OCI-LY1 (cell line): ENCODE data around the gene UST.

Source experiments
- H2AFZ ChIP-seq: fragments of 200-600 bp; sonication (generic), shearing (Covaris generic); 2 replicates; pipeline ENCODE4 v1.6.0; 2014; ENCODE audit warnings: antibody characterized with exemption, mild to moderate bottlenecking, low read length
- H3F3A ChIP-seq: fragments of 200-600 bp; sonication (generic), shearing (Covaris generic); 2 replicates; pipeline ENCODE4 v1.6.0; 2014; ENCODE audit warnings: mild to moderate bottlenecking, antibody characterized with exemption, low read length, moderate library complexity; ENCODE audit not compliant: insufficient read depth
- H3K27ac ChIP-seq: fragments of 200-600 bp; sonication (generic); 2 replicates; pipeline ENCODE4 v1.5.1; 2014; ENCODE audit warnings: low read length, mixed run types, mild to moderate bottlenecking, low read depth; ENCODE audit not compliant: poor library complexity, severe bottlenecking
- H3K27me3 ChIP-seq: fragments of 200-600 bp; sonication (generic); 2 replicates; pipeline ENCODE4 v1.6.0; 2014; ENCODE audit warnings: antibody characterized with exemption, mild to moderate bottlenecking, low read length, moderate library complexity; ENCODE audit not compliant: insufficient read depth
- H3K36me3 ChIP-seq: fragments of 200-600 bp; sonication (generic); 2 replicates; pipeline ENCODE4 v1.6.1; 2014; ENCODE audit warnings: mild to moderate bottlenecking, antibody characterized with exemption, low read length, moderate library complexity, mixed read lengths; ENCODE audit not compliant: insufficient read depth
- H3K4me1 ChIP-seq: fragments of 200-600 bp; sonication (generic); 2 replicates; pipeline ENCODE4 v1.5.1; 2014; ENCODE audit warnings: mild to moderate bottlenecking, low read length, moderate library complexity; ENCODE audit not compliant: insufficient read depth, severe bottlenecking
- H3K4me2 ChIP-seq: fragments of 200-600 bp; sonication (generic), shearing (Covaris generic); 2 replicates; pipeline ENCODE4 v1.6.1; 2014; ENCODE audit warnings: low read length
- H3K4me3 ChIP-seq: fragments of 200-600 bp; sonication (generic); 2 replicates; pipeline ENCODE4 v1.5.1; 2014; ENCODE audit warnings: low read length, low read depth, mild to moderate bottlenecking, mixed read lengths; ENCODE audit not compliant: poor library complexity, severe bottlenecking
- H3K79me2 ChIP-seq: fragments of 200-600 bp; shearing (Covaris generic); 2 replicates; pipeline ENCODE4 v1.6.1; 2016; ENCODE audit warnings: mixed run types, low read length, mixed read lengths; ENCODE audit not compliant: insufficient read depth
- H3K9ac ChIP-seq: fragments of 200-600 bp; sonication (generic), shearing (Covaris generic); 2 replicates; pipeline ENCODE4 v1.6.1; 2014; ENCODE audit warnings: mild to moderate bottlenecking, low read length, mixed read lengths
- H3K9me2 ChIP-seq: fragments of 200-600 bp; sonication (generic), shearing (Covaris generic); 2 replicates; pipeline ENCODE4 v1.6.1; 2014; ENCODE audit warnings: low read depth, mild to moderate bottlenecking, low read length, mixed read lengths
- H3K9me3 ChIP-seq: fragments of 200-600 bp; shearing (Covaris generic); 2 replicates; pipeline ENCODE4 v1.6.1; 2014; ENCODE audit warnings: low read length, mixed read lengths
- H4K20me1 ChIP-seq: fragments of 200-600 bp; sonication (generic), shearing (Covaris generic); 2 replicates; pipeline ENCODE4 v1.6.0; 2016; ENCODE audit warnings: mild to moderate bottlenecking, low read length; ENCODE audit not compliant: insufficient read depth
- EZH2 ChIP-seq: fragments of 200-600 bp; sonication (generic), shearing (Covaris generic); IDR thresholded peaks from 2 replicates; pipeline ENCODE4 v1.8.0; 2017; ENCODE audit warnings: borderline replicate concordance, mixed run types, mild to moderate bottlenecking, antibody characterized with exemption, low read length, moderate library complexity, mixed read lengths
- TF ChIP-seq, protein P1 (sequence below): fragments of 200-600 bp; sonication (generic), shearing (Covaris generic); IDR thresholded peaks from 2 replicates; pipeline ENCODE4 v1.5.1; 2017; ENCODE audit warnings: mild to moderate bottlenecking, antibody characterized with exemption, low read length, moderate library complexity, mixed read lengths

UST gene

DNA sequence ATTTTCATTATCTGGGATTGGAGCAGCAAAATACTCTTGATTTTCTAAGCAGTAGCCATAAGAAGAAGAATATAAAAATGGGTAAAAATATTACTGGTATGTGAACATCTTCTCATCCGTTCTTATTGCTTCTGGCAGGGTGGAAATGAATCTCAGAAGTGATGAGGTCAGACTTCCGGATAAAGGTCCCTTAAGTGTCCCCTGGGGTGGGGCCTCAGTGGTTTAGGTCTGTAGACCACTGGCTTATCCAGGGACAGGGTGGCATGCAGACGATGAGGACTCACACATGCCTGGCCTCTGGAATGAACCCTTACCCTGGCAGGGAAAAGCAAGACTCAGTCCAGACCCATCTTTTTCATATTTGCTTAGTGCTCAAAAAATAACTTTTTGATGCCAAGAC lies 143.3 kb downstream of the UST start:
- no peaks in the 10 kb centered on the region for H3K36me3 ChIP-seq
- no peak for TF ChIP-seq EZH2
- TF ChIP-seq, protein P1, sequence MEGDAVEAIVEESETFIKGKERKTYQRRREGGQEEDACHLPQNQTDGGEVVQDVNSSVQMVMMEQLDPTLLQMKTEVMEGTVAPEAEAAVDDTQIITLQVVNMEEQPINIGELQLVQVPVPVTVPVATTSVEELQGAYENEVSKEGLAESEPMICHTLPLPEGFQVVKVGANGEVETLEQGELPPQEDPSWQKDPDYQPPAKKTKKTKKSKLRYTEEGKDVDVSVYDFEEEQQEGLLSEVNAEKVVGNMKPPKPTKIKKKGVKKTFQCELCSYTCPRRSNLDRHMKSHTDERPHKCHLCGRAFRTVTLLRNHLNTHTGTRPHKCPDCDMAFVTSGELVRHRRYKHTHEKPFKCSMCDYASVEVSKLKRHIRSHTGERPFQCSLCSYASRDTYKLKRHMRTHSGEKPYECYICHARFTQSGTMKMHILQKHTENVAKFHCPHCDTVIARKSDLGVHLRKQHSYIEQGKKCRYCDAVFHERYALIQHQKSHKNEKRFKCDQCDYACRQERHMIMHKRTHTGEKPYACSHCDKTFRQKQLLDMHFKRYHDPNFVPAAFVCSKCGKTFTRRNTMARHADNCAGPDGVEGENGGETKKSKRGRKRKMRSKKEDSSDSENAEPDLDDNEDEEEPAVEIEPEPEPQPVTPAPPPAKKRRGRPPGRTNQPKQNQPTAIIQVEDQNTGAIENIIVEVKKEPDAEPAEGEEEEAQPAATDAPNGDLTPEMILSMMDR, result no peak
- H4K20me1 ChIP-seq, result no peaks in the 10 kb centered on the region
- no peaks in the 10 kb centered on the region; the same call in 1 of the 2 replicates for H3K9me2 ChIP-seq
- no peak overlapping the region for H3K27ac ChIP-seq
- H3K27me3 ChIP-seq, result no peaks in the 10 kb centered on the region; the same call in 1 of the 2 replicates
- H3K4me1 ChIP-seq, result no peaks in the 10 kb centered on the region
- H2AFZ ChIP-seq, result no peak overlapping the region
- H3K4me2 ChIP-seq, result no peak overlapping the region
- no peaks in the 10 kb centered on the region for H3F3A ChIP-seq
- no peak overlapping the region for H3K9ac ChIP-seq
- no peak overlapping the region for H3K4me3 ChIP-seq
- H3K79me2 ChIP-seq, result no peaks in the 10 kb centered on the region
- no peaks in the 10 kb centered on the region for H3K9me3 ChIP-seq

GRCh38 chr6:148890652-148891404 lies 144.0 kb downstream of the UST start:
- H3K4me2 ChIP-seq, result no peak overlapping the region
- no peaks in the 10 kb centered on the region for H3K9me3 ChIP-seq
- no peak overlapping the region for H2AFZ ChIP-seq
- H4K20me1 ChIP-seq, result no peaks in the 10 kb centered on the region
- H3K27ac ChIP-seq, result no peak overlapping the region
- no peak overlapping the region for H3K9ac ChIP-seq
- no peak overlapping the region for H3K4me3 ChIP-seq
- no peaks in the 10 kb centered on the region; the same call in 1 of the 2 replicates for H3K9me2 ChIP-seq
- H3K4me1 ChIP-seq, result no peaks in the 10 kb centered on the region
- no peaks in the 10 kb centered on the region; the same call in 1 of the 2 replicates for H3K27me3 ChIP-seq
- no peaks in the 10 kb centered on the region for H3F3A ChIP-seq
- no peaks in the 10 kb centered on the region for H3K36me3 ChIP-seq
- H3K79me2 ChIP-seq, result no peaks in the 10 kb centered on the region
- TF ChIP-seq, protein P1, result no peak
- no peak for TF ChIP-seq EZH2

GRCh38 chr6:148891405-148891783 lies 144.6 kb downstream of the UST start:
- no peaks in the 10 kb centered on the region for H3F3A ChIP-seq
- H3K36me3 ChIP-seq, result no peaks in the 10 kb centered on the region
- H3K4me3 ChIP-seq, result no peak overlapping the region
- H3K27ac ChIP-seq, result no peak overlapping the region
- H2AFZ ChIP-seq, result no peak overlapping the region
- no peak overlapping the region for H3K4me2 ChIP-seq
- H3K79me2 ChIP-seq, result no peaks in the 10 kb centered on the region
- no peaks in the 10 kb centered on the region for H4K20me1 ChIP-seq
- no peak overlapping the region for H3K9ac ChIP-seq
- no peaks in the 10 kb centered on the region; the same call in 1 of the 2 replicates for H3K9me2 ChIP-seq
- TF ChIP-seq EZH2, result no peak
- TF ChIP-seq, protein P1, result no peak
- no peaks in the 10 kb centered on the region for H3K9me3 ChIP-seq
- H3K27me3 ChIP-seq, result no peaks in the 10 kb centered on the region; the same call in 1 of the 2 replicates
- no peaks in the 10 kb centered on the region for H3K4me1 ChIP-seq
